HG03432 (cell line): ENCODE data around the gene CSF2.

Source experiments
- ATAC-seq: cut with Tn5 transposase; IDR thresholded peaks from one replicate; pipeline ENCODE4 v1.9.1; 2021; ENCODE audit warnings: mild to moderate bottlenecking, moderate library complexity; ENCODE audit not compliant: unreplicated experiment

Gene CSF2

GRCh38 chr5:132086277-132086794 lies 12.7 kb downstream of the CSF2 start:
- no peak for ATAC-seq

DNA sequence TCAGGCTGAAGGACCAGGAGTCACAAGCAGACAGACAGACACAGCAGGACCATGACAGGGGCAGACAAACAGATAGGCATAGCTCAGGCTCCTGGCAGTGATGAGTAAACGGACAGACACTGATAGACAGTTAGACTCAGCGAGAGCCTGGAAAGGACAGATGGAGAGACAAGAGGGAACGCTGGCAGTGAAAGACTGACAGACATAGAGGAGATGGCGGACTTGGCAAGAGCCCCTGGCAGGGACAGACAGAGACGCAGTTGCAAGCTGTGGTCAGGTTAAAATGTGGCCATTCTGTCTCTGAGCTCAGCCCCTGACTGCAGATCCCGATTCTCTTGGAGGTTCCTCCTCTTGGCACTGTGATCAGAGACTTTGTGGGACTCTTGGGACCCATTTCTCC lies 13.6 kb downstream of the CSF2 start:
- ATAC-seq, result no peak

GRCh38 chr5:132087661-132088060 lies 14.1 kb downstream of the CSF2 start:
- no peak for ATAC-seq

DNA sequence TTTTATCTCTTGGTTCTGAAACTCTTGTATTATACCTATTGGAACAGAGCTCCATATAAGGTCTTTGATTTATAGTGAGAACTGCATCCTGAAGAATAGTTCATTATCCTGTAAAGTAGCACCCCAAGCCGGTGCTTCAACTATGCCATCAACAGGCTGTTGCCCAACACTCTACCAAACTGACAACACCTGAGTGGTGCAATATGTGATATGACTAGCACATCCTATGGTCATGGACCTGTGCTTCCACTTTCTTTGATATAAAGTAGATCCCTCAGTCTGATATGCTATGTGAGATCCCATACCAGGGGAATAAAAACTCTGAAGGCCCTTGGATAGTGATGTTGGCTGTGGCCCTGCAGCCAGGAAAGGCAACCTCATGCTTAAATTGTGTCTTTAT lies 15.8 kb downstream of the CSF2 start:
- no peak for ATAC-seq

- no peak for ATAC-seq
These were observed 16.5 kb downstream of the CSF2 start for GRCh38 chr5:132090107-132090506.

GRCh38 chr5:132093271-132093670 lies 19.7 kb downstream of the CSF2 start:
- ATAC-seq, result no peak

- no peak for ATAC-seq
These were observed 20.9 kb downstream of the CSF2 start for GRCh38 chr5:132094393-132095076.

GRCh38 chr5:132095077-132095410 lies 21.5 kb downstream of the CSF2 start:
- ATAC-seq, result no peak

DNA sequence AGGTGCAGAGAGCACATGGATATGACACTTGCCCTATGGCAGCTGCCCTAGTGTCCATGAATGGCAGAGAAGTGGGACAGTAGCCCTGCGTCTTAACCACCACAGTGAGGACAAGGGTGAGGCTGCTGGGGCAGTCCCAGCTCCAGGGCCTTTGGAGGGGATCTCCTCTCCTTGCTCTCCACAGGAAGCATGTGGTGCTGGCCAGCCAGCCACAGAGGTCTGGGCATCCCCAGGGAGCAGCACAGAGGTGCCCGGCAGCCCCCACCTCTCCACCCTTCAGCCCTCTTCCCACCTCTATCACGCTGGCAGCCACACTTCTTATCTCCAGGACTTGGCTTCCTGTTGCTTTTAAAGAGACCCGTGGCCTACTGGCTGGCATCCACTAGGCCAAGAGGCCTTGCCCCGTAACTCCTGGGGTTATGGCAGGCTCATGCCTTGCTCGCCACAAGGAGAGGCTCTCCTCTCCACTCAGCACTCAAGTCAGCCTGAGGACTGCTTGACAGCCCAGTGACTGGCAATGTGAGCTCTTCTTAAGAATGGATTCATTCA lies 21.9 kb downstream of the CSF2 start:
- no peak for ATAC-seq

DNA sequence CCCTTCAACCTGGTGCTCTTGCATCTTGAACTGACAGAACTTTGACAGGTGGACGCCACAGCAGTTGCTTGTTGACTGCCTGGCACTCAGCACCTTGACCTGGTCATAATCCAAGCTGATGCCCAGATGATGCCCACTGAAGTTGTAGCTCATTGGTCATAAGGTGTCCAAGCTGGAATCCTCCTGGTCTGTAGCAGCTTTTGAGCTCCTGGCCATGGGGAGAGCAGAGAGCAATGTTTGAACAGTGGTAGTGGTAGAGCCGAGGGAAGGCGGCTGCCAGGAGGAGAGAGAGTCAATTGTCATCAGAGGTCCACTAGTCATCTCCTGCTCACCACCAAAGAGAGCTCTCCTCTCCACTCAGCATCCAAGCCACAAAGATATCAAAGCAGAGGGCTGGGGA lies 23.3 kb downstream of the CSF2 start:
- ATAC-seq, result no peak

GRCh38 chr5:132098151-132098594 lies 24.6 kb downstream of the CSF2 start:
- ATAC-seq, result peak; percentile 22

DNA sequence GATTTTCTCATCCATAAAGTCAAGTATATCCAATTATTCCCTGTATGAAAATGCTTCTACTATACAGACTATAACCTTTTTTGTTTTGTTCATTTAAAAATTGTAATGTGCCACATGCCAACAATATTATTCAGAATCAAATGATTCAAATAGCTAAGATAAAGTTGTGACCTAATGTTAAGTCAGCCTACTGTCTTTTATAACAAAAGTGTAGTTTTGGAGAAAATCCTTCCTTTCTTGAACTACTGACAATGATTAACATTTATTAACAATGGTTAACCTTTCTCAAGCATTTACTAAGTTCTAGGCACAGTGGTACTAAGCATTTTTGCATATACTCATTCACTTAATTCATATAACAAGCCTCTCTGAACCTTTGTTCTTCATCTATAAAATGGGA lies 25.0 kb downstream of the CSF2 start:
- ATAC-seq, result no peak

GRCh38 chr5:132099076-132099748 lies 25.6 kb downstream of the CSF2 start:
- ATAC-seq, result peak; percentile 61

DNA sequence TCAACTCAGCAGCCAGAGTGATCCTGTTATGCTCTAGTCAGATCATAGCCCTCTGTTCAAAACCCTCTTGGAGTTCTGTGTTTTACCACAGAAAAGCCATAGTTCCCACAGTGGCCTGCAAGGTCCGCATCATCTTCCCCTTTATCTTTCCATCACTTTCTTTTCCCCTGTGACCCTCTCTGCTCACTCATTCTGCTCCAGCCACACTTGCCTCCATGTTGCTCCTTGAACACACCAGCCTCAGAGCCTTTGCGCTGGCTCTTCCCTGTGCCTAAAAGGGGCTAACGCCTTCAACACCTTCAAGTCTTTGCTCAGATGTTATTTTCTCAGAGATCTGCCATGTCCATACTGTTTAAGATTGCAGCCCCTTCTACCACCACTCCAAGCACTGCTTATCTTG lies 26.3 kb downstream of the CSF2 start:
- ATAC-seq, result no peak

DNA sequence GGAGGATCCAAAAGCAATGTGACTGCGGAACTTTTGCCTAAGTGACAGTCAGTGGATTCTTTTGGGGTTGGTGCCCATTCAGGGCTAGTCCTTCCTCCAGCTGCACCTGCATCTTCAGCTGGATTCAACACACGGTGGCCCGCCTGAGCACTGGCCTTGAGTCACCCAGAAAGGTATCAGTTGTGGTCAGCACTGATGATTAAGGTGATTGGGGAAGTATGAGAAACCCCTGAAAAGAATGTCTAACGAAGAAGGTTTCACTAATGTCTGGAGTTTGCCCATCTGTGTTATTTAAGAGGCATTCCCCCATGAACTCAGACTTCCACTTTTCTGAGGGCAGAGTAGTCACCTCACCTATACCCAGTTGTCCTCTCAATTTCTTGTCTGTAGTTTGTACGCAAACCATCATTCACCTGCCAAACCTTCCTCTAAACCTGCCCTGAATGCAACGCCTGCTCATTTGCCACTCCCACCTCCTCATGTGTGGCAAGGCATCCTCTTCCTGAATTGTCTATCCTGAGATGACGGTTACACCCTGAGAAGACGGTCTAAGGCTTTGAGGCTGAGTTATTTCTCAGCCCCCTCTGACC lies 27.2 kb downstream of the CSF2 start:
- ATAC-seq, result no peak

DNA sequence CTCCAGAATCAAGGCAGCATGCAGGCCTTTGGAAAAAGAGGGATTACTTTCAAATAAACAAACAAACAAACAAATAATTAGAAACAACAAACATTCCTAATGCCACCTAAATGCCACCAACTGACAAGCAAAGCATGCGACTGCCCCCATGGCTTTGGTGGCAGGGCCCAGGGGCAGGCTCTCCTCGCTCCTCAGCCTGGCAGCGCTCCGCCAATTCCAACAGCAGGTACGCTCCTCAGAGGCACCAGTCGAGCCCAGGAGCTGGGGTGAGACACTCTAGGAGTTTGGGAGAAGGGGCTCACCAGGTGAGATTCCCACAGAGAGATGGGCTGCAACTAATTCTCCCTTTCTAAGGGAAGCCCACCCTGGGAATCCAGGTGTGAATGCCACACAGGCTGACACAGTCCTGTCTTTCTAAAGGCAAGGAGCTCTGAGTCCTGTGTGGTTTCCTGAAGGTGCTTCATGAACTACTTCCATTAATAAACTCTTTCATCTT lies 27.8 kb downstream of the CSF2 start:
- ATAC-seq, result no peak

DNA sequence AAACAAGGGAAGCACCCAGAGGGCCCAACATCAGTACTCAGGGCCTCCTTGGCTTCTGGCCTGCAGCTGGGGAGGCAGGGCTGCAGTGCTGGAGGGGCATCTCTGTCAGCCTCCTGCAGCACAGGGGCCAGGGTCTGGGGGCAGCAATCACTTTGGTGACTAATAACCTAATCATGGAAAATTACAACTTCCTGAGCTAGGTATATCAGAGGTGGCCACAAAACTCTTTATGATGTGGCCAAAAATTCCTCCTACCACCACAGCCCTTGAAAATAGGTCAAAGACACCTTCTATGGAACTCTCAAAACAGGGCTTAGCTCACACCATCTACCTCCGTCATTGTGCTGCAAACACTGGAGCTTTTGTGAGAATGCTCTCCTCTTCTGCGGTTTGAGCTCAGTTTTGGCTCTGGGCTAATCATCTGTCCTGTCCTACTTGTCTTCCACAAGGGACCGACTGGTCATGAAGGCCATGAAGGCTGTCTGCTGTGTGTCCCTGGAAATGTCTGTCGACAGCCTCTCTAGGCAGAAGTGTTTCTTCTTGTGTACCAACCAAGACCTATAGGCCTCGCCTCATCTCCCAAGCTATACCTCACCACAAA lies 28.6 kb downstream of the CSF2 start:
- ATAC-seq, result no peak

GRCh38 chr5:132102944-132103331 lies 29.3 kb downstream of the CSF2 start:
- no peak for ATAC-seq

DNA sequence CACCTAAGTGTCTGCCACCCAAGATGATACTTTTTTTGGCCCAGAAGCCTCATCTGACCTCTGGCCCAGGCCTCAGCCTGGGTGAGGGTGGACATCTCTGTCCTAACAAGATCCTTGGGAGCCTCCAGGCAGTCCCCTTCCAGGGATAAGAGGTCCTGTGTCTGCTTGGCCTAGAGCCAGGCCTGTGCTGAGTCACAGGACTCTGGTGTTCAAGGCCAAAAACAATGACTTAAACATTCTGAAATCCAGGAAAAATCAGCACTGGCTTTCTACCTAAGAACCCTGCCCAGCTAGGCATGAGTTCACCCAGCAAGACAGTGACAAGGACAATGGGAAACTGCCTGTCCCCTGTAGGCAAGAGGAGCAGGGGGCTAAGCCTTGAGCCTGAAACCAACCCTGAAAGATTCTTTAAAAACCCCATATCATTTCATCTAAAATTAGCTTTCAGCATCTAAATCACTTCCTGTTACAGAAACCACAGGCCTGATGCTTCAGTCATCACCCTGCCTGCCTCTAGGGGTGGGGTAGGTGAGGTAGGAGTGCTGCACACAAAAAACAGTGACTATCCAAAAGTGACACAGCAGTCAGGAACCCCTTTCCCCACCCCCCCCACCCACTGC lies 29.9 kb downstream of the CSF2 start:
- peak; percentile 77 for ATAC-seq

DNA sequence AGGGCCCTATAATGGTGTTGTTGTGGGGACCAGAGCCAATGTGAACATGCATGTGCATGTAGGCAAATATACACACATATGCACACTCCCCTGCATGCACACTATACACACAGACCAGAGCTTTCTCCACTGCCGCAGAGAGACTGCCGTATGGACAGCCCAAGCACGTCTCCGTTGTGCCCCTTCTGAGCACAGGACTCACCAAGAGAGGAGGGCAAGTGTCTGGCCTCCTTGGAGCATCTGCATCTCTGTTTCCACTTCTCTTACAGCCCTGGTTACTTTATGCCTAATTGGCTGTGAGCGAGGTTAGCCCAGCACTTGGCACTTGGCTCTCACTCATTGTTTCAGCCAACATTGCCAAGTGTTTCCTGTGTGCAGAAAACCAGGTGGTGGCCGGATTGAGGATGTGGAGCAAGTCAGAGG lies 30.4 kb downstream of the CSF2 start:
- peak; percentile 17 for ATAC-seq

GRCh38 chr5:132104556-132104955 lies 31.0 kb downstream of the CSF2 start:
- no peak for ATAC-seq
